Measurements from ENCODE around the gene TPCN1. TPM values are rescaled to one million over a fixed set of nuclear protein-coding genes. Genes with fewer than 3 reads are reported as not detected.

The TPCN1 gene
- total RNA-seq: 27.9 and 40.6 TPM in 2 replicates

GRCh38 chr12:113221181-113221996 lies at the start of gene TPCN1:
TSS of gene TPCN1 (plus strand) at chr12:113221464. CDS start at chr12:113226853, 5,389 bp downstream.

DNA sequence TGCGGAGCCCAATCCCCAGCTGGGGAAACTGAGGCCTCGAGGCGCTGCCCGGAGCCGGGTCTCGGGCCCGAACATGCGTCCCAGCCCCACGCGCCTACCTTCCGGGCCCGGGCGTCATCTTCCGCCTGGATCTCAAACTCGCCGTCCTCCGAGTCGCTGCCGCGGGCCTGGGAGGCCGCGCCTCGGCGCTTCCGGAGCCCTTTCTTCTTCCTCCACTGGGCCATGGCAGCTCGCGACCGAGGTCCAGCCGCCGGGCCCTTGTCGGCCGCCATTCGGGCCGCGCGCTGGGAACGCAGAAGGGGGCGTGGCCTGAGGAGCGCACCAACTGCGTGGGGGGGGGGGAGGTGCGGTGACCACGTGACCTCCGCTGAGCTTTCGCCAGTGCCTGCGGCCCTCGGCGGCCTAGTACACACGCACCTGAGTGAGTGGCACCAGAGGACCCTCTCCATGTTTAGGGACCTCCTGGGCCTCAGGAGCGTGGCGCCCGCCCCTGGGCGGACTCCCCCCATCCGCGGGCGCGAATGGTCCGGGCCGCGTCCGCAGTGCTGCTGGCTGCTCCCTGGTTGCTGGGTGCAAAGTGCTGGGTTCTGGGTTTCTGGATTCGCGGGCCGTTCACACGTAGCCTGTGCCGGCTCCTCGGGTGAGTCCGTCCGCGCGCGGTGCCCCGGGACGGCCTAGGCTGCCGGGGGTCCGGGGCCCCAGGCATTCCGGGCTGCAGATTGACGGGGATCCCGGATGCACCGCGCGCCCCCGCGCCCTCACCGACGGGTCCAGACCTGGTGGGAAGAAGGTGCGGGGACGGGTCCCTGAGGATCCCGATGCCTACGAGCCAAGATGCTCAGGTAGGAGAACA lies 35.9 kb upstream of the TPCN1 start, which contains the start of the genes DDX54 and RITA1:
TSS of gene DDX54 (minus strand) at position 299 of the 853 bp plus-strand sequence. CDS start at position 272, 27 bp downstream.
TSS of gene RITA1 (plus strand) at position 542 of the 853 bp plus-strand sequence. CDS start 1,026 bp downstream, outside the sequence.

GRCh38 chr12:113334786-113335539 lies 113.7 kb downstream of the TPCN1 start, which contains the start of gene SLC8B1:
TSS of gene SLC8B1 (minus strand) at chr12:113335109. CDS start at chr12:113332878, 2,231 bp downstream.

Other genes starting within 250 kb of the TPCN1 start
- 0.18 and 0.30 TPM in 2 replicates for gene OAS2, start 242.9 kb upstream of the TPCN1 start, total RNA-seq
- not detected in 2 replicates for gene DTX1, start 164.7 kb upstream of the TPCN1 start, total RNA-seq
- gene RASAL1, start 85.7 kb upstream of the TPCN1 start, total RNA-seq: not detected in 2 replicates
- gene CFAP73, start 71.7 kb upstream of the TPCN1 start, total RNA-seq: not detected in 2 replicates
- gene DDX54, start 36.0 kb upstream of the TPCN1 start, total RNA-seq: 23.8 and 32.0 TPM in 2 replicates
- gene RITA1, start 35.7 kb upstream of the TPCN1 start, total RNA-seq: 13.7 and 18.5 TPM in 2 replicates
- 11.6 and 12.6 TPM in 2 replicates for gene SLC8B1, start 113.6 kb downstream of the TPCN1 start, total RNA-seq
- 74.8 and 83.7 TPM in 2 replicates for gene PLBD2, start 137.1 kb downstream of the TPCN1 start, total RNA-seq
- gene SDS, start 182.4 kb downstream of the TPCN1 start, total RNA-seq: not detected in 2 replicates
- gene SDSL, start 200.9 kb downstream of the TPCN1 start, total RNA-seq: 7.5 and 9.2 TPM in 2 replicates

Data from smooth muscle cell of the umbilical artery (primary cell).